SKM-1 (cell line): Measurements from ENCODE around the gene FRMD7.
A peak's percentile ranks its signal among the peaks of the same experiment; 100 is the strongest.
"Not testable (repeated sequence)": the region's sequence is repeated elsewhere in the genome, so short reads cannot be mapped to it uniquely, and the experiment has no call there.

Source experiments
- DNase-seq: peaks from one replicate; lab custom pipeline; 2025; ENCODE audit not compliant: unreplicated experiment; lab: John Stamatoyannopoulos, UW

The FRMD7 gene

DNA sequence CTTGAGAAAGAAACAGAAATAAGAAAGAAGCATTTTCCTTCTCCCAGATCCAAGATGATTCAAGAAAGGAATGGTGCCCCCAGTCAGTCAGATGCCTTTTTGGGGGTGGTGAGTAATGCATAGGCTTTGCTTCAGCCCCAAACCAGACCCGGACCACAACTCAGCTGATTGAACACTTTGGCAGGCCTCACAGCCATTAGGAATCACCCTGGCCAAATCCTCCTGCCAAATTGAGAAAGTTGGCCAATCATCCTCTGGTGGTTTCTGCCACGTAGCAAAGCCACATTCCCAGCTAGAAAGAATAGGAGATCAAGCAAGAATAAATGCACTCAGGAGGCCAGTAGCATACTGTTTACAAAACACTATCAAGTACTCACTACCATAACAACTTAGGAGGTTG, 33.7 kb downstream of the FRMD7 start:
- no peak for DNase-seq

- DNase-seq = no peak
Observed at GRCh38 chrX:132093239-132093860, 34.5 kb downstream of the FRMD7 start.

GRCh38 chrX:132092439-132093065, 35.3 kb downstream of the FRMD7 start:
- peak; percentile 19 for DNase-seq

- DNase-seq = no peak
Observed at GRCh38 chrX:132090403-132091159, 37.2 kb downstream of the FRMD7 start.

DNA sequence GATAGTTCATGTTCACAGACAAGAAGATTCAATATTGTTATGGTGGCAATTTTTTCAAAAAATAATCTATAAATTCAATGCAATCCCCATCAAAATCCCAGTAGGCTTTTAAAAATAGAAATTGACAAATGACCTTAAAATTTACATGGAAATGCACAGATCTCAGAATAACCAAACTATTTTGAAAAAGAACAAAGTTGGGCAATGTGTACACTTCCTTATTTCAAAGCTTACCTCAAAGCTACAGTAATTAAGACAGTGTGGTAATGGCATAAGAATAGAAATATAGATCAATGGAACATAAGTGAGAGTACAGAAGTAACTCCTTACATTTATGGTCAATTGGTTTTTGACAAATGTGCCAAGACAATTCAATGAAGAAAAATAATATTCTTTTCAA, 39.0 kb downstream of the FRMD7 start:
- DNase-seq = peak; percentile 15

GRCh38 chrX:132086672-132087071, 41.1 kb downstream of the FRMD7 start:
- DNase-seq = no peak

- DNase-seq = no peak
Observed at GRCh38 chrX:132085786-132086185, 42.0 kb downstream of the FRMD7 start.

GRCh38 chrX:132077912-132078311, 49.9 kb downstream of the FRMD7 start:
- DNase-seq = no peak

- DNase-seq = no peak
Observed at GRCh38 chrX:132077414-132077813, 50.4 kb downstream of the FRMD7 start.

- no peak for DNase-seq
Observed at GRCh38 chrX:132071254-132071653, 56.6 kb downstream of the FRMD7 start.

DNA sequence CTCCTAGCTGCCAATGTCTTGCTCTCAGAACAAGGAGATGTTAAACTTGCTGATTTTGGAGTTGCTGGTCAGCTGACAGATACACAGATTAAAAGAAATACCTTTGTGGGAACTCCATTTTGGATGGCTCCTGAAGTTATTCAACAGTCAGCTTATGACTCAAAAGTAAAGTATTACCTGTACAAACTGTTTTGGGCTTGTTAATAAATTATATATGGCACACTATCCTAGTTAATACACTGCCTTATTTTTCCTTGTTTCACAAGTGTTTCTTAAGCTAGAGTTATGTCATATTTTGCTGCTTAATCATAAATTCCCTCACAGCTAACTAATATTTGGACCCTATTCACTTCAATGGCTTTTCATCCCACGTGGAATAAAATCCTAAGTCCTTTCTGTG, 59.4 kb downstream of the FRMD7 start:
- no peak for DNase-seq

GRCh38 chrX:132063862-132064261, 64.0 kb downstream of the FRMD7 start:
- no peak for DNase-seq

DNA sequence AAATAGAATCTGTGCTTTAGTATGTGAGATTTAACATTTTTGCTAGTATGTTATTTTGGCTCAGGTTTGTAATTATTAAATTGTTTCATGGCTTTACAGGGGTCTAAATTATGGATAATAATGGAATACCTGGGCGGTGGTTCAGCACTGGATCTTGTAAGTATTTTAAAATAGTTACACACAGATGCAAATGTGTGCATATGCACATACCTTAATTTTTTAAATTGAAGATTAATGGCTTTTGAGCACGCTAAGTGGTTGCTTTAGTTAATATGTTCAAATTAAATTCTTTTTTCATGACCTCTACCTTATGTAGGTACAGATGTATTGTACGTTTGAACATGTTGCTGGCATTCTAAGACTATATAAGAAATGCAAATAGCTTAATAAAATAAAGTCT, 64.5 kb downstream of the FRMD7 start:
- DNase-seq = no peak

DNA sequence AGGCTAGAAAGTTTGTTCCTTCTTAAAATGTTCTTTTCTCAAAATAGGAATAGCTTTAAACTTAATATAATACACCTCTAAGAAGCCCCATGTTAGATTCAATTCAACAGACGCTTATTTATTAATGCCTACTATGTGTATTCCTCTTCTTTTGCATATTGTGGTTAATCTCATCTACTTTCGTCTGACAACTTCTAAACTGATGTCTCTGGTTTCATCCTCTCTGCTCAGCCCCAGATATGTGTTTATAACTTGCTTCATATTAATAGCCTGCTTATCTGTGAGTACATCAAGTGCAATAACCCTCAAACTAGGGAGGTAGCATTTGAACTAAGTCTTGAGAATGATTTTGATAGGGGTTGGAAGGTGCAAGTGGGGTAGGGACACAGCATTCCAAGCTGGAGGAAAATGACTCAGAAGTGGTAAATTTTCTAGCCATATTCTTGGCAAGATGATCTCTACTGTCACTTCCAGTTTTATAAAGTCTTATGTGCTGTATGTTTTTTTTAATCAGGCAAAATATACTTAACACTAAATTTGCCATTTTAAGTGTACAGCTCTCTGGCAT, 67.8 kb downstream of the FRMD7 start:
- no peak for DNase-seq

GRCh38 chrX:132058975-132059374, 68.8 kb downstream of the FRMD7 start:
- no peak for DNase-seq

DNA sequence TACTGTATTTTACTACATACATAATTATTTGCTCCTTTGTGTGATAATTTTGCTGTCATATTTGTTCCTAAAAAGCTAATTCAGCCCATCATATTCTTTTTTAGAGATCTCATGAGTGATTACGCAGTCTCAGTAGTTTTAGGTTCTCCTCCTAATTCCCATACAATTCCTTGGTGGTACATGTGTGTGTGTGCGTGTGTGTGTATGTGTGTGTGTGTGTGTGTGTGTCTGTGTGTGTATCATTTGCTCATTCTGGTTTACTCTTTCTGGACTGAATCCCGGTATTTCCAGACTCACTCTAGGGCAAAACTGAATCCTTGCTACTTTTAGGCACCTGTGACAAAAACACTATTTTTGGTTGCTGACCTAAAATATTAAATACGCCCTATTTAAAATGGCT, 69.8 kb downstream of the FRMD7 start:
- no peak for DNase-seq

DNA sequence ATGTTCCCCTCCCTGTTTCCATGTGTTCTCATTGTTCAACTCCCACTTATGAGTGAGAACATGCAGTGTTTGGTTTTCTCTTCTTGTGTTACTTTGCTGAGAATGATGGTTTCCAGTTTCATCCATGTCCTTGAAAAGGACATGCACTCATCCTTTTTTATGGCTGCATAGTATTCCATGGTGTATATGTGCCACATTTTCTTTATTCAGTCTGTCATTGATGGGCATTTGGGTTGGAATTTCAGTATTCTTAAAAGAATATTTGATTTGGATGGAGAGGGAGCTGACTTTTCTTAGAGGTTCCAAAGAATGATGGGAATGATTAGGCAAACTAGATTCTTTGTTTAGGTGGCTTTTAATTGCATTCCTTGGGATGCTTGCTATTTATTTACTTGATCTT, 76.0 kb downstream of the FRMD7 start:
- DNase-seq = not testable (repeated sequence)

DNA sequence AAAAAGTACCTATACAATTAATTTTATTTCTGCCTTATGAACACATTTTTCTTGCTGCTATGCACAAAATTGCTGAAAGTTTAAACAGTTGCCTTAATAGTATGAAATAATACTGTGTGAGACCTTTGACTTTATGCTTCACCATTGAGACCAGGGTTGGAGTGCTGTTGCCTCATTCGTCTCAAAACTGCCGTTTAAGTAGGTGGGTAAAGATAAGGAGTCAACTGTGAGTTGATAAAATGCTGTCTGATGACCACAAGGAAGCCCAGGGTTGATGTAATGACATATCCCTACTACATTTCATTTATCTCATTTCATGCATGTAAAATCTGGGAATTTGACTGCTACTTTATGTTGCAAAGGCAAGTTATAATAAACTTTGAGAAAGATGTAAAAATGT, 81.3 kb downstream of the FRMD7 start:
- DNase-seq = no peak

DNA sequence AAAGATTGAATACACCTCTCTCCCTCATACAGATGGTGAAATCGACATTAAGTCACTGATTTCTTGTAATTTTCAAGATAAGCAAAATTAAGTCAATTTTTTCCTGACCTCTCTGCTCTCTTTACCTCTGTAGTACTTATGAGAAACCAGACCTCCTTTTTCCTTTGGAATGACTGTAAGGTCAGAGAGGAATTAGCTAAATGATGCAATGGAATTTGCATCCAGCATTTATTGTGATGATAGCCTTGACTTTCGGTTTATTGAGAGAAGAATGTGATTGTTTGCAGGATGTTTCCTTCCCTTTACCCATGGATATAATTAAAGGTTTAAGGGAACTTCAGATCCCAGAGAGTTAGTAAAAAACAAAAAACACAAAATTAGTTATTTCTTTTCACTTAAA, 82.4 kb downstream of the FRMD7 start:
- DNase-seq = no peak

GRCh38 chrX:132044953-132045352, 82.9 kb downstream of the FRMD7 start:
- no peak for DNase-seq

DNA sequence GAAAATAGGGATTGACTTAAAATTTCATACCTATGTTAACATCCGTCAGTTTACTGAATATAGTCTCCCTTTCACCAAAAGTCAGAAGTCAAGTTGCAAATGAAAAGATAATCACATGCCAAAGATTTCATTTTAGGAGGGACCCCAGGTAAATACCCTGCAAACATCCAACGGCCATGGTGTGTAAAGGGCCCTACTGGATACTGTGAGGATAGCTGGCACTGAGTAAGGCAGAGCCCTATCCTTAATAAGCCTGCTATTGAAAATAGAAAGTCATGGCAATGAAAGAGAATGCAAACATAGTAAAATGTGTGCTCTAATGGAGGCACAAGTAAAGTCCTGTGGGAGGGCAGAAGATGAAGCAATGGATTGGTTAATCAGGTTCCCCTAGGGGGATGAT, 83.8 kb downstream of the FRMD7 start:
- no peak for DNase-seq

GRCh38 chrX:132041015-132041414, 86.8 kb downstream of the FRMD7 start:
- DNase-seq = no peak
